HG02943 (cell line): Measurements from ENCODE around the gene TMA7.
"Not testable (repeated sequence)": the region's sequence is repeated elsewhere in the genome, so short reads cannot be mapped to it uniquely, and the experiment has no call there.

Experiments
- ATAC-seq: cut with Tn5 transposase; IDR thresholded peaks from one replicate; pipeline ENCODE4 v1.9.1; 2021; ENCODE audit warnings: mild to moderate bottlenecking, low read depth, moderate library complexity; ENCODE audit not compliant: unreplicated experiment

The TMA7 gene

DNA sequence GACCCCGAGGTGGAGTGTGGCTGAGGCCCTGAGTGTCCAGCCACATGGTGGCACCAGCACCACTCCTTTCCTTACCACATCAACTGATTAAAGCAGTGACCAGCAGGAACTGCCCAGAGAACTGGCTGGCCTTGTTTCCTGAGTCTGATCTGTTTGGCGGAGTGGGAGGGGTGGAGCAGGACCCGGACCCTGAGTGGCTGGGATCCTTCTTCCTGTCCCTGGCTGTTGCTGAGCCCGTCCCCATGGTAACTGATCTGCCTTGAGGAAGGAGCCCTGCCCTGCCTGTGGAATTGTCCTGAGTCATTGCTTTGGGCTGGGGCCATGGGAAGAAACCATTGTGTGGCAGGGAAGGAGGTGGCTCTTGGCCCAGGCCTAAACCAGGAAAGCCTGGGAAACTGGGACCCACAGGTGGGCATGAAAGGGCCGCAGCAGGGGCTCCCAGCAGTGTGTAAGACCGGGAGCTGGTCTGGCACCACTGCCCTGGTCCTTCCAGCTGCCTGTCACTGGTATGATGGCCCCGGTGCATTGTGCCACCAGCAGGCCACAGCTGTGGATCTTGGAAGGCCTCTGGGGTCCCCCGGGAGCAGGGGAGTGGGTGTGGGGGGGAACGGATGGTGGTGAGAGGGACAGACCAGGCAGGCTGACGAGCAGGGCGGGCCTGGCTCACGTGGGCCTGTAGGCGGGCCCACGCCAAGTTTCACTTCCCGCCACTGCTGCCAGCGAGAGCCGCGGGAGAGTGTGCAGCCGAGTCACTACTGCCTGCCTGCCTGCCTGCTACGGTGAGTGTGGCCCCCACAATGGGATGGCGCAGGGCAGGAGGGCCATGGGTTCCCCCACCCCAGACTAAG is 25.7 kb downstream of the TMA7 start:
- peak; percentile 67 for ATAC-seq

- no peak for ATAC-seq
Observed at GRCh38 chr3:48466386-48467109, 26.5 kb downstream of the TMA7 start.

DNA sequence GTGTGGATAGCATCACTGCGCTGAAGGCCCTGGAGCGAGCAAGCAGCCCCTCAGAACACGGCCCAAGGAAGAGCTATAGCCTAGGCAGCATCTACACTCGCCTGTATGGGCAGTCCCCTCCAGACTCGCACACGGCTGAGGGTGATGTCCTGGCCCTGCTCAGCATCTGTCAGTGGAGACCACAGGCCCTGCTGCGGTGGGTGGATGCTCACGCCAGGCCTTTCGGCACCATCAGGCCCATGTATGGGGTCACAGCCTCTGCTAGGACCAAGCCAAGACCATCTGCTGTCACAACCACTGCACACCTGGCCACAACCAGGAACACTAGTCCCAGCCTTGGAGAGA is 27.0 kb downstream of the TMA7 start:
- ATAC-seq = no peak

- no peak for ATAC-seq
Observed at GRCh38 chr3:48467473-48468267, 27.6 kb downstream of the TMA7 start.

GRCh38 chr3:48468329-48468731 is 28.3 kb downstream of the TMA7 start:
- ATAC-seq = no peak

GRCh38 chr3:48469046-48469915 is 29.2 kb downstream of the TMA7 start:
- no peak for ATAC-seq

GRCh38 chr3:48470286-48470685 is 30.2 kb downstream of the TMA7 start:
- no peak for ATAC-seq

DNA sequence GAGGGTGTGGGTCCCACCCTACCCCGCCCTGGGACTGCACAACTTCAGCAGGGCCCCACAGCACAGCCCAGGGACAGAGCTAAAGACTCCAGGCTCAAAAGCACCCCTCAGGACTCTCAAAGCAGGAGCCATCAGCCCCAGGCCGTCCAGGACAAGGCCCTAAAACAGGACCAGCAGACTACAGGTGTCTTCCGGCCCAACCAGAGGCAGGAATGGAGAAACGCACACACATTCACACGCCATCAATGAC is 32.5 kb downstream of the TMA7 start:
- ATAC-seq = peak; percentile 15

DNA sequence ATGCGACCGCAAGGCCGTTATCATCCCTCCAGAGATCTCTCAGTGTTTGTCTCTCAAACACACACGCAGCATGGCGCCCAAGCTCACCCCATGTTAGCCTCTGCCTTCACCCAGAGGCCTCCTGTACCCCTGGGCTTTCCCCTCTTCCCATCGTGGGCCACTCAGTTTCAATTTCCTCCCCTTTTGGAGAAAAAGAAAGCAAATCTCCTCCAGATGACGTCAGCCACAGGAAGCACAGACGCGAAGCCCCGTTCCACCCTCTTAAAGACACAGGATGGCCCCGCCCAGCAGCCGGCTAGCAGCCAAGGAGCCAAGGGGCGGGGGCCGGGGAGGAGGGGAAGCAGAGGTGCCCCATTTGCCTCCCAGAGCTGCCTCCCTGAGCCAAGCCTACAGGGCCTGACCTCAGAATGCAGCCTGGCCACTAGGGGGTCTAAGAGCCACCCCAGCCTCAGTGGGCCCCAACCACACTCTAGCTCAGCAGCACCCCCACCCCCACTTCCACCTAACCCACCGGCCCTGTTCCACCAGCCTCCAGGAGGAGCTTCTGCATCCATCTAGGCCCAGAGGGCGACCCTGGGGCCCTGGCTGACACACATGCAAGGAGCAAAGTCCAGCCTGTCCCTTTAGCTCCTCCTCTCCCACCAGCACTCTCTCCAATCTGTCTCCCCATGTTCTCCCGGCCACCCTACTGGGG is 33.0 kb downstream of the TMA7 start:
- ATAC-seq = peak; percentile 79

- no peak for ATAC-seq
Observed at GRCh38 chr3:48473617-48473952, 33.5 kb downstream of the TMA7 start.

GRCh38 chr3:48474031-48474430 is 34.0 kb downstream of the TMA7 start:
- ATAC-seq = not testable (repeated sequence)

DNA sequence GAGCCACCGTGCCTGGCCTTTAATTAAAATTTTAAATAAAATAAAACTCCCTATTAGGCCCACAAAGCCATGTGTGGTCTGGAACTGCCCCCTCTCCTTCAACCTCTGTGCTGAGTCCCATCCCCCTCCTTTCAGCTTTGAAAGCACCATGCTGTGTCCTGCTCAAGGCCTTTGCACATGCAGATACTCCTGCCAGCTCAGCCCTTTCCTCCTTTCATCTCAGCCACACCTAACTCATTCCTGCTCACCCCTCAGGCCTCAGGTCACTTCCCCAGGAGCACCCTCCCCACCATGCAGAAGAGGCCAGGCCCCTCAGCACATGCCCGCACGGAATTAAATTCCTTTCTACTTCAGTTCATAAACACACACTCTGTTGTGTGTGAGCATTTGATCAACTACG is 34.6 kb downstream of the TMA7 start:
- no peak for ATAC-seq

DNA sequence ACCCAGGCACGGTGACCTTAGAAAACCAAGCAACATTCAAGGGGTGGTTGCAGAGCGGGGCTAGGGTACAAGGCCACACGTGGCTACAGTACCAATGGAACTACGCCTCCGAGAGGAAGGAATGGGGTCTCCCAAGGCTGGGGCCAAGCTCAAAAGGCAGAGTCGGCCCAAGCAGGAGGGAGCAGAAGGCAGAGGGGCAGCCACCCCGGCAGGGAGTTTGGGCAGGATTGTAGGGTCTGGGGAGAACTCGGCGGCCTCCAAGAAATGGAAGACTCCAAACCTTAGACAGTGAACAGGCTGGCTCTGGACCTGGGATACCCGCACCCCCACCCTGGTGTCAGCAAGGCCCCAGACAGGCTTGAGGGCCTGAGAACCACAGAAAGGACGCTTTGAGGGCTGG is 35.1 kb downstream of the TMA7 start:
- ATAC-seq = no peak

DNA sequence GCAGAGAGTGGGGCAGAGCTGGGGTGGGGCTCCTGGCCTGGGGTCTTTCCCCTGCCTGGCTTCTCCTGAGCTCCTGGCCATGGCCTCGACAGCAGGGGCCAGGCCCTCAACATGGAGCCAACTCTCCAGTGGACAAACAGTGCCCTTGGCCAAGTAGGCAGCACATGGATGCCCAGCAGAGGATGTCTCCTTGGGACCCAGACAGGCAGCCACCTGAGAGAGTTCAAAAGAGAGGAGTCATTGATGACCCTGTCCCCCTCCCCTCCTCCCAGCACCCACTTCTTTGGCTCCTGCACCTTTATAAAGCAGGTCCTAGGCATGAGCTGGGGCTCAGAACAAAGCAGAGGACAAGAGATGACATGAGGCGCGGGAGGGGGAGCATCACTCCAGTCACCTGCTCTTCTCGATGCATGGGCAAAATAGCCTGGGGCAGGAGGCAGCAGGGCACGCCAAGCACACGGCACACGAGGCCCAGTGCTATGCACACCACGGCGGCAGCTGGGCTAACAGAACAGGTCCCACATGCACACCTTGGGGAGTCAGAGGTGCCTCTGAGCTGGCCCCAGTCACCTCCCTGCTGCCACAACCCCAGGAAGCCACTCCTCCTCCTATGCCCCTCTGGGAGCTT is 36.5 kb downstream of the TMA7 start:
- no peak for ATAC-seq

DNA sequence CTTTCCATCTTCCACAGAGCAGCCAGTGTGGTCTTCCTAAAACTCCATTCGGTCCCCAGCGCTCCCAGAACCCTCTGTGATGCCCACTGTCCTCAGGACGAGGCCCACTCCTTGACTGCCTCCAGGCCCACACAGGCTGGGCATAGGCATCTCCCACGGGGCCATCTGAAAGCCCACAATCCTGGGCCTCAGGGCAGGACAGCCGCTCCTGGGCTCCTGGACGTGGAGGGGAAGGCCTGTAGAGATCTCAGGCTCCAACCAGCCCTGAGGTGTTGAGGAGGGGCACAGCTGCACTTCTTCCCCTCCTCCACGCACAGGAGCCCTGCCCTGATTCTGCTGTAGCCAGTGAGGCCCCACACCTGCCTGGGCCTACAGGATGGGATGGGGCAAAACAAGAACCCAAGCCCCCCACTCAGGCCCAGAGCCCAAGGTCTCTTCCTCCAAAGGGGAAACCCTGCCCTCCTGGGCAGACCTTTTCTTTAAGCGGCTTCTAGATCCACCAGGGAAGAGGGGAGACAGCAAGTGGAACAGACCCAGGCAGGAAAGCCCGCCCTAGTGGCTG is 38.0 kb downstream of the TMA7 start:
- ATAC-seq = no peak

- ATAC-seq = no peak
Observed at GRCh38 chr3:48478626-48479555, 38.8 kb downstream of the TMA7 start.

DNA sequence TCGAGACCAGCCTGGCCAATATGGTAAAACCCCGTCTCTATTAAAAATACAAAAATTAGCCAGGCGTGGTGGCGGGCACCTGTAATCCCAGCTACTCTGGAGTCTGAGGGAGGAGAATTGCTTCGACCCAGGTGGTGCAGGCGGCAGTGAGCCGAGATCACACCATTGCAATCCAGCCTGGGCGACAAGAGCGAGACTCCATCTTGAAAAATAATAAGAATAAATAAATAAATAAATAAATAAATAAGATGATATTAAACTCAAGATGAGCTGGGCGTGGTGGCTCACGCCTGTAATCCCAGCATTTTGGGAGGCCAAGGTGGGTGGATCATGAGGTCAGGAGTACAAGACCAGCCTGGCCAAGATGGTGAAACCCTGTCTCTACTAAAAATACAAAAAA is 40.8 kb downstream of the TMA7 start:
- ATAC-seq = not testable (repeated sequence)

DNA sequence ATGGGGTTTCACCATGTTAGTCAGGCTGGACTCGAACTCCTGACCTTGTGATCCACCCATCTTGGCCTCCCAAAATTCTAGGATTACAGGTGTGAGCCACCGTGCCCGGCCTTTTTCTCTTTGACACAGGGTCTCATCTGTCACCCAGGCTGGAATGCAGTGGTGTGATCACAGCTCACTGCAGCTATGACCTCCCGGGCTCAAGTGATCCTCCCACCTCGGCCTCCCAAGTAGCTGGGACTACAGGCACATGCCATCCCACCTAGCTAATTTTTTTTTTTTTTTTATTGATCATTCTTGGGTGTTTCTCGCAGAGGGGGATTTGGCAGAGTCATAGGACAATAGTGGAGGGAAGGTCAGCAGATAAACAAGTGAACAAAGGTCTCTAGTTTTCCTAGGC is 42.8 kb downstream of the TMA7 start:
- ATAC-seq = not testable (repeated sequence)
